ENCODE data around the gene PSMD2. TPM values are rescaled to one million over a fixed set of nuclear protein-coding genes. Genes with fewer than 3 reads are reported as not detected.

Gene PSMD2
- total and polyA plus RNA-seq, 2 donors (not counting 3 experiments of a cell fraction or from before 2014, with no cell fraction given): 414 to 435 TPM

DNA sequence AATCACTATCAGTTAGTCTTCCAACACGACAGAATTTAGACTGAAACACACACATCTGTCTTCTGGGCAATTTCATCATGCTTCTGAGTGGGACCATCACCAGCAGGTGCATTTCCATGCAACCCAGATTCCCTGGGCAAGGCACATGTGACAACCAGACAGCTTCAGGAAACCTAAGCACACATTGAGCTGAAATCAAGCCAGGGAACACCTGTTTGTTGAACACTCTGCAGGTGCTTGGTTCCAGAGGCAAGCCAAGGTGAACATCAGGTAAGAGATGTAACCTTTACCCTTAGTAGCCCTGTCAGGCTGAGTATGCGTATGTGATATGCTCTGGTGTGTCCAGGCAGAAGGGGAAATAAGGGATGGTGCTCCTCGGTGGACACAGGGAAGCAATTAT is 3.3 kb upstream of the PSMD2 start:
- BruUV-seq (replicated peaks): no TSS peak
- H3K4me3 ChIP-seq (replicated peaks in 1 of 3; ENCODE audit: insufficient read depth in 1 of 3, low read depth in 1 of 3, low read length in 3 of 3): no peak overlapping the region

More for the DNA sequence above, 3.3 kb upstream of the PSMD2 start:
- FAIRE-seq: no peak
- ChIA-PET POLR2A (interaction anchor here (0.7 kb wide), 1 partner anchor 120 kb away, joined by 4 read pairs; no protein-coding TSS in a partner anchor), CTCF (interaction anchor here (1.0 to 2.1 kb wide), 4 partner anchors 10 to 398 kb away, joined by 3 to 6 read pairs (median 4); partner anchors contain the start of gene EEF1AKMT4)
- dilution Hi-C loops (cut with MboI; ENCODE audit: extremely low pct_ligation_motif_present, low sequenced_read_pairs): no loop called here
- Histone ChIP-seq H2AFZ (ENCODE audit: low read depth, low read length) (no peak overlapping the region), H3K4me1 (ENCODE audit: control insufficient read depth, extremely low read depth, insufficient read depth, low read length) (peaks cover 12% of the 10 kb centered on the region), H3K27me3 (ENCODE audit: control insufficient read depth in 2 of 2, insufficient read depth in 2 of 2, low read length in 2 of 2) (peaks cover 0 to 3% of the 10 kb centered on the region in 2 experiments), H4K20me1 (replicated peaks; ENCODE audit: control insufficient read depth, extremely low read depth, insufficient read depth, low read length) (no peaks in the 10 kb centered on the region), H3K4me2 (ENCODE audit: insufficient read depth, low read length) (no peak overlapping the region), H3K9me3 (replicated peaks; ENCODE audit: control insufficient read depth, insufficient read depth, low read length) (no peaks in the 10 kb centered on the region), H3K27ac (ENCODE audit: insufficient read depth, low read depth, low read length) (no peak overlapping the region), H3K9ac (replicated peaks; ENCODE audit: extremely low read depth, insufficient read depth, low read length) (no peak overlapping the region), H3K79me2 (ENCODE audit: control insufficient read depth, insufficient read depth, low read length) (peaks cover 17% of the 10 kb centered on the region), H3K9me1 (replicated peaks; ENCODE audit: control insufficient read depth, extremely low read depth, insufficient read depth, low read length) (no peaks in the 10 kb centered on the region), H3K36me3 (ENCODE audit: control insufficient read depth in 2 of 2, extremely low read depth in 1 of 2, insufficient read depth in 2 of 2, low read length in 2 of 2) (no peaks in the 10 kb centered on the region)
- intact Hi-C loops (cut with micrococcal nuclease): no loop called here
- DNase-seq (ENCODE audit: low read depth, low spot score): no peak
- TF ChIP-seq POLR2A (IDR thresholded peaks at IDR 0.05; ENCODE audit: low read depth, low read length): no peak
- no peak for TF ChIP-seq MAX (IDR thresholded peaks at IDR 0.05; ENCODE audit: insufficient read depth, insufficient read length)
- no peak for TF ChIP-seq JUN (IDR thresholded peaks at IDR 0.05; ENCODE audit: borderline replicate concordance, insufficient read depth, insufficient read length, low read depth)
- no peak for TF ChIP-seq FOS (IDR thresholded peaks at IDR 0.05; ENCODE audit: borderline replicate concordance, insufficient read depth, low read length)
- TF ChIP-seq, protein P1, sequence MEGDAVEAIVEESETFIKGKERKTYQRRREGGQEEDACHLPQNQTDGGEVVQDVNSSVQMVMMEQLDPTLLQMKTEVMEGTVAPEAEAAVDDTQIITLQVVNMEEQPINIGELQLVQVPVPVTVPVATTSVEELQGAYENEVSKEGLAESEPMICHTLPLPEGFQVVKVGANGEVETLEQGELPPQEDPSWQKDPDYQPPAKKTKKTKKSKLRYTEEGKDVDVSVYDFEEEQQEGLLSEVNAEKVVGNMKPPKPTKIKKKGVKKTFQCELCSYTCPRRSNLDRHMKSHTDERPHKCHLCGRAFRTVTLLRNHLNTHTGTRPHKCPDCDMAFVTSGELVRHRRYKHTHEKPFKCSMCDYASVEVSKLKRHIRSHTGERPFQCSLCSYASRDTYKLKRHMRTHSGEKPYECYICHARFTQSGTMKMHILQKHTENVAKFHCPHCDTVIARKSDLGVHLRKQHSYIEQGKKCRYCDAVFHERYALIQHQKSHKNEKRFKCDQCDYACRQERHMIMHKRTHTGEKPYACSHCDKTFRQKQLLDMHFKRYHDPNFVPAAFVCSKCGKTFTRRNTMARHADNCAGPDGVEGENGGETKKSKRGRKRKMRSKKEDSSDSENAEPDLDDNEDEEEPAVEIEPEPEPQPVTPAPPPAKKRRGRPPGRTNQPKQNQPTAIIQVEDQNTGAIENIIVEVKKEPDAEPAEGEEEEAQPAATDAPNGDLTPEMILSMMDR (IDR thresholded peaks at IDR 0.05; ENCODE audit: extremely low read depth in 1 of 2, insufficient read depth in 1 of 2, low read depth in 1 of 2, low read length in 2 of 2): no peak
- no peak for TF ChIP-seq EZH2 (IDR thresholded peaks at IDR 0.05; ENCODE audit: borderline replicate concordance, low read depth, low read length, severe bottlenecking)
- TF ChIP-seq GATA2 (IDR thresholded peaks at IDR 0.05; ENCODE audit: insufficient read depth, insufficient read length, low read depth, low read length): no peak
- TF ChIP-seq POLR2AphosphoS5 (IDR thresholded peaks at IDR 0.05; ENCODE audit: insufficient read depth, low read depth, low read length): no peak
- TF ChIP-seq MYC (IDR thresholded peaks at IDR 0.05; ENCODE audit: low read depth, low read length): no peak

All from endothelial cell of umbilical vein (primary cell).